Measurements from ENCODE around the gene TSPAN11.

Gene TSPAN11

DNA sequence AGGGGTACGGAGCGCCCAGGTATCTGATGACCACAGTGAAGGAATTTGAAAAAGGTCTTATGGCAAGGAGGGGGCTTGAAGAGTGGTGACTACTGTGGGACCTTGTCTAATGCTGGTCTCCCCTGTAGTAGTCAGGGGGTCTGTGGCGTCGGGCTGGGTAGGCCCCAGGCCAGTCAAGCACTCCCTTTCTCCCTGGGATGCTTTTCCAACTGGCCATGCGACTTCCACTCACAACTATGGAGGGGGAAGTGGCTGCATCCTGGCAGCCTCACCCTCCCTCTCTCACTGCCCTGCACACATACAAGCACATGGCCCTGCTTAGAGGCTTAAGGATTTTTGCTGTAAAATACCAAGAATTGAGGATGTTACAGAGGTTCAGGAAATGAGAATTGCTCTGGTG lies 4.1 kb downstream of the TSPAN11 start:
- TF ChIP-seq, protein P1, sequence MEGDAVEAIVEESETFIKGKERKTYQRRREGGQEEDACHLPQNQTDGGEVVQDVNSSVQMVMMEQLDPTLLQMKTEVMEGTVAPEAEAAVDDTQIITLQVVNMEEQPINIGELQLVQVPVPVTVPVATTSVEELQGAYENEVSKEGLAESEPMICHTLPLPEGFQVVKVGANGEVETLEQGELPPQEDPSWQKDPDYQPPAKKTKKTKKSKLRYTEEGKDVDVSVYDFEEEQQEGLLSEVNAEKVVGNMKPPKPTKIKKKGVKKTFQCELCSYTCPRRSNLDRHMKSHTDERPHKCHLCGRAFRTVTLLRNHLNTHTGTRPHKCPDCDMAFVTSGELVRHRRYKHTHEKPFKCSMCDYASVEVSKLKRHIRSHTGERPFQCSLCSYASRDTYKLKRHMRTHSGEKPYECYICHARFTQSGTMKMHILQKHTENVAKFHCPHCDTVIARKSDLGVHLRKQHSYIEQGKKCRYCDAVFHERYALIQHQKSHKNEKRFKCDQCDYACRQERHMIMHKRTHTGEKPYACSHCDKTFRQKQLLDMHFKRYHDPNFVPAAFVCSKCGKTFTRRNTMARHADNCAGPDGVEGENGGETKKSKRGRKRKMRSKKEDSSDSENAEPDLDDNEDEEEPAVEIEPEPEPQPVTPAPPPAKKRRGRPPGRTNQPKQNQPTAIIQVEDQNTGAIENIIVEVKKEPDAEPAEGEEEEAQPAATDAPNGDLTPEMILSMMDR (IDR thresholded peaks at IDR 0.05; ENCODE audit: low read depth, low read length): no peak
- no peak for DNase-seq (ENCODE audit: extremely low read depth, low read depth)

DNA sequence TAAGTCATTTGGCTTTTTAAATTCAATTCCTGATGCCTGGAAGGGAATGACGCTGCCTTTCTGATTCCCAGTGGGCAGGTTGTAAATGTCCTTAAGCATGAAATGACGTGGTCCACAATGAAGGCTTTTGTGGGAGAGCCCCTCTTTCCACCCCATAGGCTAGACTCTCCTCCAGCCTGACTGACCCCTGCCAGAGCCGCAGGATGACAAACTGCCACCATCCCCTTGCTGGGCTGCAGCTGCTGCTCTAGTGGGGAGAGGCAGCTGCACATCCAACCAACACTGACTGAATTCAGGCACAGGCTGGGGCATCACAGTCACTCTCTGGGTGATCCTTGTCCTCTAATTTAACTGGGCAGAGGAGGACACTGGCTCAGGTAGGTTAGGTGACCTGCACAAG lies 6.3 kb downstream of the TSPAN11 start:
- TF ChIP-seq, protein P1 (IDR thresholded peaks at IDR 0.05; ENCODE audit: low read depth, low read length): no peak
- DNase-seq (ENCODE audit: extremely low read depth, low read depth): no peak

DNA sequence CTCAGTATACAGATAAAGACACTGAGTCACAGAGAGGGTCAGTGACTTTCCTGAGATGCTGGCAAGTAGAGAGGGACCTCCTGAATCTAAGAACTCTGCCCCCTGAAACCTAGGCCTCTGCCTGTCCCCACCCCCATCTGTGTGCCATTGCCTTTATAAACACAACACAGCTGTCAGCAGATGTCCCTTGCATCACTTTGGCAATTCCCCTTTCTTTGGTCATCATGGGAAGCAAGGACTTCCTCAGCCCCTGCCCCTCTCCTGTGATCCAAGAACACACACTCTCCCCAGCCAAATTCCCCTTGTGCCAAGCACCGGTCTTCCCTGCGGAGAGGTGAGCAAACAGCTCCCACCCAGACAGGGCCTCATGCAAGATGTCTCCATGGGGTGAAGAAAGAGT lies 8.3 kb downstream of the TSPAN11 start:
- TF ChIP-seq, protein P1 (IDR thresholded peaks at IDR 0.05; ENCODE audit: low read depth, low read length): no peak
- no peak for DNase-seq (ENCODE audit: extremely low read depth, low read depth)

DNA sequence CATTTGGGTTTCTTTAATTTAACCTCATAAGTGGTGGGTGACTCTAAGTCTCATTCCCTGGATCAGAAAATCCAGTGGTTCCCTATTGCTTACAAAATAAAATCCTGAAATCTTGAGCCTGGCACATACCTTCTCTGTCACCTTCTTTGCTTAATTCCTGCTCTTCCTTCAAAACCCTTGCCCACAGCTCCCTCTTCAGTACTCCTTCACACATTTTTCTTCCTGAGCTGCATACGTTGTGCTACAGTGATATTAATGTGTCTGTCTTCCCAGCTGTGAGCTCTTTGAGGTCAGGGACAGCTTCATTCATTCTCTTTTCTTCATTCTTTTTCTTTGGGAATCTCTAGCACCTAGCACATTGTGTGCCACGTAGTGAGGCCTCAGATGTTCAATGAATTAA lies 9.5 kb downstream of the TSPAN11 start:
- TF ChIP-seq, protein P1 (IDR thresholded peaks at IDR 0.05; ENCODE audit: low read depth, low read length): no peak
- DNase-seq (ENCODE audit: extremely low read depth, low read depth): no peak

DNA sequence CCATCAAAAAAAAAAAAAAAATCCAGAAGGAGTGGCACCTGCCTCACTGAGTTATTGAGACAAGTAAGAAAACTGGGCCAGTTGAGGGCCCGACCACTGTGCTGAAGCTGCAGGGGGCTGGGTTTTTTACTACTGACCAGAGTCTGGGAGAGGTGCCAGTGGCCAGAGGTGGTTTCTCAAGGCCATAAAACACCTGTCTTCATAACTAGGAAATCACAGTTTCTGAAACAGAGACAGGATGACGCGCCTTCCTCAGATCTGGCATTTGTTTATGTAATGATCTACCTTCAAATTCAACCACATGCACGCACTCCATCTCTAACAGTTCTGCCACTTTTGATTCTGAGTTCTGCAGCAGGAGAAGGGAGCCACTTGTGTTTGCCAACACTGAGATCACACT lies 12.7 kb downstream of the TSPAN11 start:
- no peak for DNase-seq (ENCODE audit: extremely low read depth, low read depth)
- TF ChIP-seq, protein P1 (IDR thresholded peaks at IDR 0.05; ENCODE audit: low read depth, low read length): no peak

DNA sequence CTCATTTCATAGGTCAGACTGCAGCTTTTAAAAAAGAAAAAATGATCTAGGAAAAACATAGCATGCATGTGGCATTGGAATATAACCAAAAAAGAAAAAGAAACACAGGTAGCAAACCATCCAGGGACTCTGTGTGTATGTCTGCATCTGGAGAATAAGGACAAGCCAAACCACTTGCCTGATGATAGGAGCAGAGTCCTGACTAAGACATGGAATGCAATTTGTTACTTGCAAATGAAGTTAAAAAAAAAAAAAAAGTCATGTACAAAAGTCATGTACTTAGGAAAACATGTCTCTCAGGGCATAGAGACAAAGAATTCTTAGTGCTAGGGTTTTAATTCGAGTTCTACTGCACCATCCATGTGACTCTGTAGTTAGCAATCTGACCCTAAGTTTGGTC lies 15.9 kb downstream of the TSPAN11 start:
- TF ChIP-seq, protein P1 (IDR thresholded peaks at IDR 0.05; ENCODE audit: low read depth, low read length): no peak
- DNase-seq (ENCODE audit: extremely low read depth, low read depth): no peak

DNA sequence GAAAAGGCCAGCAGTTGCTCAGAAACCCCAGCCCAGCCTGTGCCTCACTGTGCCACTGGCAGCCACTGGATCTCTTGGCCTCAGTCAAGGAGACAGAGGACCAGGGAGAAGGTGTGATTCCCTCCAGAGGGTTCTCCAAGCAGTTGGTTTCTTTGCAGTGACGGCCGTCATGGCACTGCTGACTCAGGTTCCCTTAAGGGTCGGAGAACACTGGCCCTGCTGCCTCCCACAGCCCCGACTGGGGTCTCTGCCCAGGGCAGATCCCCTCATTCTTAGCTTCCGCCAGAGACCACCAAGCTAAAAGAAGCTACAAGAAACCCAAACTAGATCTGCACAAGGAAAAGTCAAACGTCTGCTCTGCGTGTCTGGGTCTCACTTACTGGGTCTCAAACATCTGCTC lies 16.4 kb downstream of the TSPAN11 start:
- no peak for DNase-seq (ENCODE audit: extremely low read depth, low read depth)
- TF ChIP-seq, protein P1 (IDR thresholded peaks at IDR 0.05; ENCODE audit: low read depth, low read length): no peak

Measured in AG09319 (cell line).